SK-N-SH treated with all-trans-retinoic acid at 6 μM for 48 hours (cell line): ENCODE measurements around the gene RGS6.

ENCODE experiments used
- ATAC-seq: fragments of 200-7000 bp; cut with Tn5 transposase; 3 replicates; pipeline ENCODE4 v1.9.1; 2020; ENCODE audit warnings: mild to moderate bottlenecking, moderate library complexity
- ARNTL ChIP-seq: fragments of 450-650 bp; formaldehyde crosslinking; IDR thresholded peaks from 2 replicates; pipeline ENCODE4 v1.5.0; 2020; ENCODE audit warnings: low read depth, mild to moderate bottlenecking, moderate library complexity, borderline replicate concordance
- BACH2 ChIP-seq: fragments of 250-450 bp; sonication (Bioruptor Pico); IDR thresholded peaks from 2 replicates; pipeline ENCODE4 v1.9.0; 2021; ENCODE audit warnings: mild to moderate bottlenecking, borderline replicate concordance
- CSDC2 ChIP-seq: fragments of 250-450 bp; sonication (Bioruptor Pico); IDR thresholded peaks from 2 replicates; pipeline ENCODE4 v1.5.0; 2020; ENCODE audit warnings: mild to moderate bottlenecking, moderate library complexity
- ESRRG ChIP-seq: fragments of 250-450 bp; sonication (Bioruptor Pico); IDR thresholded peaks from 2 replicates; pipeline ENCODE4 v1.6.1; 2021; ENCODE audit warnings: mild to moderate bottlenecking
- GLIS3 ChIP-seq: fragments of 250-450 bp; sonication (Bioruptor Pico); IDR thresholded peaks from 2 replicates; pipeline ENCODE4 v1.5.0; 2020; ENCODE audit warnings: mild to moderate bottlenecking, moderate library complexity
- ISL1 ChIP-seq: fragments of 250-450 bp; sonication (Bioruptor Pico); IDR thresholded peaks from 2 replicates; pipeline ENCODE4 v2.1.2; 2022; ENCODE audit warnings: mild to moderate bottlenecking, moderate library complexity
- OSR1 ChIP-seq: fragments of 250-450 bp; sonication (Bioruptor Pico); IDR thresholded peaks from 2 replicates; pipeline ENCODE4 v1.8.0; 2022; ENCODE audit warnings: moderate library complexity, mild to moderate bottlenecking, inconsistent platforms
- PATZ1 ChIP-seq: fragments of 250-450 bp; sonication (Bioruptor Pico); IDR thresholded peaks from 2 replicates; pipeline ENCODE4 v1.8.0; 2020; ENCODE audit warnings: mild to moderate bottlenecking, moderate library complexity, borderline replicate concordance
- POU6F1 ChIP-seq: fragments of 250-450 bp; sonication (Bioruptor Pico); IDR thresholded peaks from 2 replicates; pipeline ENCODE4 v1.8.0; 2021; ENCODE audit warnings: low read depth, mild to moderate bottlenecking, moderate library complexity, borderline replicate concordance
- RARB ChIP-seq: fragments of 250-450 bp; sonication (Bioruptor Pico); IDR thresholded peaks from 2 replicates; pipeline ENCODE4 v1.8.0; 2021; ENCODE audit warnings: mild to moderate bottlenecking, moderate library complexity
- SNAI2 ChIP-seq: fragments of 250-450 bp; sonication (Bioruptor Pico); IDR thresholded peaks from 2 replicates; pipeline ENCODE4 v1.5.0; 2020; ENCODE audit warnings: mild to moderate bottlenecking, moderate library complexity
- TOX ChIP-seq: fragments of 250-450 bp; sonication (Bioruptor Pico); IDR thresholded peaks from 2 replicates; pipeline ENCODE4 v1.8.0; 2021; ENCODE audit warnings: mild to moderate bottlenecking, moderate library complexity, borderline replicate concordance
- TSHZ2 ChIP-seq: fragments of 250-450 bp; sonication (Bioruptor Pico); IDR thresholded peaks from 2 replicates; pipeline ENCODE4 v1.5.0; 2020; ENCODE audit warnings: mild to moderate bottlenecking, moderate library complexity
- ZC3H10 ChIP-seq: fragments of 250-450 bp; sonication (Bioruptor Pico); IDR thresholded peaks from 2 replicates; pipeline ENCODE4 v1.5.1; 2021; ENCODE audit warnings: mild to moderate bottlenecking, moderate library complexity
- ZFP3 ChIP-seq: fragments of 250-450 bp; sonication (Bioruptor Pico); IDR thresholded peaks from 2 replicates; pipeline ENCODE4 v1.5.0; 2020; ENCODE audit warnings: mild to moderate bottlenecking, moderate library complexity
- ZFP30 ChIP-seq: fragments of 450-650 bp; formaldehyde crosslinking; IDR thresholded peaks from 2 replicates; pipeline ENCODE4 v1.5.0; 2022; ENCODE audit warnings: mild to moderate bottlenecking, moderate library complexity
- ZNF565 ChIP-seq: fragments of 450-650 bp; formaldehyde crosslinking; conservative IDR thresholded peaks from 2 replicates; pipeline ENCODE4 v1.5.0; 2020; ENCODE audit warnings: low read depth, mild to moderate bottlenecking, moderate library complexity
- ZNF70 ChIP-seq: fragments of 450-650 bp; formaldehyde crosslinking; IDR thresholded peaks from 2 replicates; pipeline ENCODE4 v1.5.0; 2020; ENCODE audit warnings: mild to moderate bottlenecking, moderate library complexity
- ZNF8 ChIP-seq: fragments of 450-650 bp; formaldehyde crosslinking; IDR thresholded peaks from 2 replicates; pipeline ENCODE4 v1.5.0; 2020; ENCODE audit warnings: mild to moderate bottlenecking, moderate library complexity
- TF ChIP-seq, protein P1 (sequence below): fragments of 250-450 bp; sonication (Bioruptor Pico); IDR thresholded peaks from 2 replicates; pipeline ENCODE4 v1.5.1; 2020; ENCODE audit warnings: low read depth, mild to moderate bottlenecking, moderate library complexity
- TF ChIP-seq, protein P2 (sequence below): fragments of 250-450 bp; sonication (Bioruptor Pico); IDR thresholded peaks from 2 replicates; pipeline ENCODE4 v1.5.1; 2021; ENCODE audit warnings: mild to moderate bottlenecking, moderate library complexity

The RGS6 gene

DNA sequence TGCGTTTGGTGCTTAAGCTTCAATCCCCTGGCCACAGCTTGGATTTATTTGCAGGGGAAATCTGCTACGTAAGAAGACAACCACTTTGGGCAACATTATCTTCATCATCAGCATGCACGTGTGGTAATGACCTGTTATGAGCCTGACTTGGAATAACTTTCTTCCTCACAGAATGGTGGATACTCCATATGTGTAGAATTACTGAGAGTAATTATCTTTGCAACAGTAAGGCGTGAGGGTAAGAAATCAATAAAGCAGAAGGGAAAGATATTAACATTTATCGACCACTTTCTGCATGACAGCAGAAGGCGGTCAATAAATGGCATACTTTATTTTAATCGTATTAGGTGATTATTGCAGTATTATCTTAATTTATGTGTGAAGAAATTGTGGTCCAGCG lies 152.7 kb downstream of the RGS6 start:
- no peak for ATAC-seq
- TF ChIP-seq ZNF70 (CRISPR knock-in tag) (no peak), TOX (no peak), POU6F1 (no peak), ISL1 (CRISPR knock-in tag) (no peak), RARB (CRISPR knock-in tag) (no peak), BACH2 (CRISPR knock-in tag) (no peak), GLIS3 (CRISPR knock-in tag) (no peak), ARNTL (no peak), ZFP30 (CRISPR knock-in tag) (no peak), ZNF8 (CRISPR knock-in tag) (no peak), ZC3H10 (CRISPR knock-in tag) (no peak), CSDC2 (CRISPR knock-in tag) (no peak), PATZ1 (CRISPR knock-in tag) (no peak), OSR1 (CRISPR knock-in tag) (no peak), ZNF565 (CRISPR knock-in tag) (no peak), SNAI2 (no peak), TSHZ2 (CRISPR knock-in tag) (no peak)
- TF ChIP-seq, protein P1, sequence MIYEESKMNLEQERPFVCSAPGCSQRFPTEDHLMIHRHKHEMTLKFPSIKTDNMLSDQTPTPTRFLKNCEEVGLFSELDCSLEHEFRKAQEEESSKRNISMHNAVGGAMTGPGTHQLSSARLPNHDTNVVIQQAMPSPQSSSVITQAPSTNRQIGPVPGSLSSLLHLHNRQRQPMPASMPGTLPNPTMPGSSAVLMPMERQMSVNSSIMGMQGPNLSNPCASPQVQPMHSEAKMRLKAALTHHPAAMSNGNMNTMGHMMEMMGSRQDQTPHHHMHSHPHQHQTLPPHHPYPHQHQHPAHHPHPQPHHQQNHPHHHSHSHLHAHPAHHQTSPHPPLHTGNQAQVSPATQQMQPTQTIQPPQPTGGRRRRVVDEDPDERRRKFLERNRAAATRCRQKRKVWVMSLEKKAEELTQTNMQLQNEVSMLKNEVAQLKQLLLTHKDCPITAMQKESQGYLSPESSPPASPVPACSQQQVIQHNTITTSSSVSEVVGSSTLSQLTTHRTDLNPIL (CRISPR knock-in tag): no peak
- TF ChIP-seq, protein P2, sequence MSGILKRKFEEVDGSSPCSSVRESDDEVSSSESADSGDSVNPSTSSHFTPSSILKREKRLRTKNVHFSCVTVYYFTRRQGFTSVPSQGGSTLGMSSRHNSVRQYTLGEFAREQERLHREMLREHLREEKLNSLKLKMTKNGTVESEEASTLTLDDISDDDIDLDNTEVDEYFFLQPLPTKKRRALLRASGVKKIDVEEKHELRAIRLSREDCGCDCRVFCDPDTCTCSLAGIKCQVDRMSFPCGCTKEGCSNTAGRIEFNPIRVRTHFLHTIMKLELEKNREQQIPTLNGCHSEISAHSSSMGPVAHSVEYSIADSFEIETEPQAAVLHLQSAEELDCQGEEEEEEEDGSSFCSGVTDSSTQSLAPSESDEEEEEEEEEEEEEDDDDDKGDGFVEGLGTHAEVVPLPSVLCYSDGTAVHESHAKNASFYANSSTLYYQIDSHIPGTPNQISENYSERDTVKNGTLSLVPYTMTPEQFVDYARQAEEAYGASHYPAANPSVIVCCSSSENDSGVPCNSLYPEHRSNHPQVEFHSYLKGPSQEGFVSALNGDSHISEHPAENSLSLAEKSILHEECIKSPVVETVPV (CRISPR knock-in tag): no peak

DNA sequence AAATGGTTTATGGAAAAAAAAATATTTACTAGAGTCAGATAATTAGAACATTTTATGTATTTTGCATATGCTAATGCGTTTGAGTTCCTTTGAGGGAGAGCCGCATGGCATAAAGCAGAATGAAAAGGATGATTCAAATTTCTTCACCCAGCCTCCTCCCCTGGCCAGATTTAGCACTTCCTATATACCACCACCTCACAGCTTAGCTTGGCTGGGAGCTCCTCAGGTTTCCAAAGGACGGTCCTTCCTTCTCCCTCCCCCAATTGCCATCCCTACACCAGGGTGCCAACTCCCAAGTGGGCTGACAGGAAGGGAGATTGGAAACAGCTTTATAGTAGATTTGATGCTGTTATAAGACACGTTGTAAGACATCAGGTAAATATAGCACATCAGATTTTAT lies 157.4 kb downstream of the RGS6 start:
- TF ChIP-seq, protein P2 (CRISPR knock-in tag): no peak
- no peak for TF ChIP-seq RARB (CRISPR knock-in tag)
- TF ChIP-seq, protein P1 (CRISPR knock-in tag): no peak
- no peak for TF ChIP-seq ZNF8 (CRISPR knock-in tag)
- no peak for TF ChIP-seq ZFP3 (CRISPR knock-in tag)
- TF ChIP-seq ESRRG (CRISPR knock-in tag): no peak
- TF ChIP-seq CSDC2 (CRISPR knock-in tag): no peak
- TF ChIP-seq SNAI2: no peak
- no peak for TF ChIP-seq OSR1 (CRISPR knock-in tag)
- TF ChIP-seq ARNTL: no peak
- ATAC-seq: no peak
